Fibroblast of lung (primary cell): ENCODE measurements around the gene FCHO1.

ENCODE experiments used
- CTCF ChIP-seq, 2 donors: IDR thresholded peaks in 1 of 2; conservative IDR thresholded peaks in 1 of 2; 1 replicate in 1 of 2; 2 replicates in 1 of 2; pipeline ENCODE4 v1.5.1; 2011 to 2012; ENCODE audit warnings: low read length in 2 of 2, control low read depth in 1 of 2, inconsistent platforms in 1 of 2, low read depth in 1 of 2, mild to moderate bottlenecking in 1 of 2
- EZH2 ChIP-seq: IDR thresholded peaks from 2 replicates; pipeline ENCODE4 v1.5.1; 2012; ENCODE audit warnings: low read length, control low read depth, mild to moderate bottlenecking; ENCODE audit errors: missing control alignments

- TF ChIP-seq CTCF (conservative IDR thresholded peaks at IDR 0.05 in 1 of 2, IDR thresholded peaks at IDR 0.05 in 1 of 2; ENCODE audit: low read depth in 1 of 2, low read length in 2 of 2) (peak; percentile 67 to 82), EZH2 (no peak)
Measured at GRCh38 chr19:17703824-17704463, 47.3 kb upstream of the FCHO1 start.
